ENCODE results near the gene GSTO1. TPM values are rescaled to one million over a fixed set of nuclear protein-coding genes. Genes with fewer than 3 reads are reported as not detected.
"Not testable (repeated sequence)": the region's sequence is repeated elsewhere in the genome, so short reads cannot be mapped to it uniquely, and the experiment has no call there.

Gene GSTO1
- total and polyA plus RNA-seq, 2 of the 13 experiments (the other 11 are each of a cell fraction or from before 2014, with no cell fraction given) = 228 to 300 TPM

DNA sequence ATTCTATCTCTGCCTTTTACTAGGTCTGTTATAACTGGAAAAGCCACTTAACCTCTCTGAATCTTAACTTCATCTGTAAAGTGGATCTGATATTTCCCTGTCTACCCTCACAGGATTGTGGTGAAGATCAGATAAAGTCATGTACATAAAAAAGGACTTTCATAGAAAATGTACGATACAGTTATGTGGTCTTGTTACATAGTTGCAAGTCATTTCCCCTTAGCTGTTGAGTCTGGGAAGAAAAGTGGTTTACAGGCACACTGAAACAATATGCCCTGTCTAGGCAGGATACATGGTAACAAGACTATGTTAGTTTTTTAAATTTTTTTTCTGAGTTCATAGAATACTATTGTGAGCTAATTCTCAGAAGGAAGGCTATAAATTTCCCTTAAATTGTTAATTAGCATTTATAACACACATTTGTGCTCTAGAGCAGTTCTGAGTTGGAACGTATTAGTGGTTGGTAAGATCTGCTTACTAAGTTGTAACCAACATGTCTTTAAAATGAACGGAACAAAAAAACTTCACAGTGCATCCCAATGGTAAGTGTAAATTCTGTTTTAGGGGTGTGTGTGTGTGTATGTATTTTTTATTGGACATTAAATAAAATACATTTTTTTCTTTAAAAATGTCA, 7.1 kb upstream of the GSTO1 start:
- H3K9ac ChIP-seq (ENCODE audit: insufficient read depth, low read depth, low read length) = no peak overlapping the region
- no peaks in the 10 kb centered on the region for H3K79me2 ChIP-seq (ENCODE audit: insufficient read depth, low read length)
- no peak overlapping the region for H2AFZ ChIP-seq (ENCODE audit: low read length)
- no peak for DNase-seq (ENCODE audit: low spot score)
- peaks cover 9% of the 10 kb centered on the region for H3K9me3 ChIP-seq (ENCODE audit: low read length)
- CTCF ChIA-PET (ENCODE audit: low intra/inter-chr PET ratio, low total read pairs) = no interaction called here
- no peak overlapping the region for H3K4me2 ChIP-seq (ENCODE audit: low read depth, low read length)
- H4K20me1 ChIP-seq (ENCODE audit: insufficient read depth, low read length) = no peaks in the 10 kb centered on the region
- in situ Hi-C loops (cut with HindIII; ENCODE audit: extremely low pct_ligation_motif_present, low pct_unique_long_range_greater_than_20kb) = no loop called here
- WGBS (ENCODE audit: low lambda C conversion rate) = 95% methylated on average over 3 of the region's 3 CpGs
- no peak overlapping the region for H3K27ac ChIP-seq (ENCODE audit: extremely low read length, insufficient read depth, low read length)
- TF ChIP-seq EP300 (IDR thresholded peaks at IDR 0.05; ENCODE audit: low read depth in 2 of 2, low read length in 2 of 2) (no peak), EP300 (CRISPR knock-in tag; IDR thresholded peaks at IDR 0.05; ENCODE audit: borderline replicate concordance) (no peak), IRF9 (CRISPR knock-in tag; IDR thresholded peaks at IDR 0.05; ENCODE audit: borderline replicate concordance) (no peak), EED (CRISPR knock-in tag; IDR thresholded peaks at IDR 0.05) (no peak), MAF1 (CRISPR knock-in tag; IDR thresholded peaks at IDR 0.05; ENCODE audit: borderline replicate concordance) (no peak), ZNF383 (CRISPR knock-in tag; IDR thresholded peaks at IDR 0.05; ENCODE audit: borderline replicate concordance) (no peak)
- TF ChIP-seq, protein P1, sequence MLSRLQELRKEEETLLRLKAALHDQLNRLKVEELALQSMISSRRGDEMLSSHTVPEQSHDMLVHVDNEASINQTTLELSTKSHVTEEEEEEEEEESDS (CRISPR knock-in tag; IDR thresholded peaks at IDR 0.05; ENCODE audit: borderline replicate concordance) = no peak
- POLR2A ChIA-PET = no interaction called here
- no peak for FAIRE-seq
- H3K36me3 ChIP-seq (replicated peaks in 1 of 2; ENCODE audit: control insufficient read depth in 1 of 2, insufficient read depth in 2 of 2, low read length in 2 of 2) = no peaks in the 10 kb centered on the region
- ATAC-seq = no peak
- BruUV-seq (replicated peaks) = no TSS peak
- peaks cover 49% of the 10 kb centered on the region for H3K4me1 ChIP-seq (ENCODE audit: insufficient read depth, low read length)
- intact Hi-C loops (cut with micrococcal nuclease; ENCODE audit: unreplicated experiment) = no loop called here
- H3K4me3 ChIP-seq (replicated peaks in 1 of 3; ENCODE audit: insufficient read depth in 1 of 3, low read depth in 2 of 3, low read length in 3 of 3) = no peak overlapping the region
- no peaks in the 10 kb centered on the region for H3K27me3 ChIP-seq (ENCODE audit: control insufficient read depth in 1 of 2, insufficient read depth in 2 of 2, low read length in 2 of 2)

DNA sequence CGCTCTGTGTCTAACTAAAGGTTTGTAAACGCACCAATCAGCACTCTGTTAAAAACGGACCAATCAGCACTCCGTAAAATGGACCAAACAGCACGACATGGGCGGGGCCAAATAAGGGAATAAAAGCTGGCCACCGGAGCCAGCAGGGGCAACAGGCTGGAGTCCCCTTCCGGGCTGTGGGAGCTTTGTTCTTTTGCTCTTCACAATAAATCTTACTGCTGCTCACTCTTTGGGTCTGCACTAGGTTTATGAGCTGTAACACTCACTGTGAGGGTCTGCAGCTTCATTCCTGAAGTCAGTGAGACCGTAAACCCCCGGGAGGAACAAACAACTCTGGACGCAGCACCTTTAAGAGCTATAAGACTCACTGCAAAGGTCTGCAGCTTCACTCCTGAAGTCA, 5.8 kb upstream of the GSTO1 start:
- H4K20me1 ChIP-seq (ENCODE audit: insufficient read depth, low read length); H3K4me2 ChIP-seq (ENCODE audit: low read depth, low read length); H3K79me2 ChIP-seq (ENCODE audit: insufficient read depth, low read length); FAIRE-seq; H3K9me3 ChIP-seq (ENCODE audit: low read length); POLR2A ChIA-PET; DNase-seq (ENCODE audit: low spot score); CTCF ChIA-PET (ENCODE audit: low intra/inter-chr PET ratio, low total read pairs); H3K4me3 ChIP-seq (replicated peaks in 1 of 3; ENCODE audit: insufficient read depth in 1 of 3, low read depth in 2 of 3, low read length in 3 of 3); intact Hi-C loops (cut with micrococcal nuclease; ENCODE audit: unreplicated experiment); H3K27me3 ChIP-seq (ENCODE audit: control insufficient read depth in 1 of 2, insufficient read depth in 2 of 2, low read length in 2 of 2); H3K27ac ChIP-seq (ENCODE audit: extremely low read length, insufficient read depth, low read length); ATAC-seq; in situ Hi-C loops (cut with HindIII; ENCODE audit: extremely low pct_ligation_motif_present, low pct_unique_long_range_greater_than_20kb); H3K36me3 ChIP-seq (replicated peaks in 1 of 2; ENCODE audit: control insufficient read depth in 1 of 2, insufficient read depth in 2 of 2, low read length in 2 of 2); H2AFZ ChIP-seq (ENCODE audit: low read length); H3K9ac ChIP-seq (ENCODE audit: insufficient read depth, low read depth, low read length); BruUV-seq (replicated peaks): not testable (repeated sequence)
- peaks cover 48% of the 10 kb centered on the region for H3K4me1 ChIP-seq (ENCODE audit: insufficient read depth, low read length)
- WGBS (ENCODE audit: low lambda C conversion rate) = 86% methylated on average over 11 of the region's 11 CpGs

Measured in HepG2 (cell line).